ENCODE results near the gene ACSS3.

Gene ACSS3

GRCh38 chr12:81303935-81304334 is 226.1 kb downstream of the ACSS3 start:
- DNase-seq: no peak
